ENCODE results near the gene ZNF609.

GRCh38 chr15:64619880-64620839 lies 159.8 kb downstream of the ZNF609 start:
- TF ChIP-seq CTCF (IDR thresholded peaks at IDR 0.05 in 4 of 5, conservative IDR thresholded peaks at IDR 0.05 in 1 of 5) (no peak), POLR2A (IDR thresholded peaks at IDR 0.05) (no peak)

All from gastrocnemius medialis (tissue), 4 donors.